GM19372 (cell line): ENCODE measurements around the gene FTCDNL1.

Experiments used
- ATAC-seq: cut with Tn5 transposase; IDR thresholded peaks from one replicate; pipeline ENCODE4 v1.9.1; 2021; ENCODE audit warnings: mild to moderate bottlenecking, low read depth, moderate library complexity; ENCODE audit not compliant: unreplicated experiment

FTCDNL1 gene

GRCh38 chr2:199749571-199749970 is 101.4 kb downstream of the FTCDNL1 start:
- no peak for ATAC-seq

DNA sequence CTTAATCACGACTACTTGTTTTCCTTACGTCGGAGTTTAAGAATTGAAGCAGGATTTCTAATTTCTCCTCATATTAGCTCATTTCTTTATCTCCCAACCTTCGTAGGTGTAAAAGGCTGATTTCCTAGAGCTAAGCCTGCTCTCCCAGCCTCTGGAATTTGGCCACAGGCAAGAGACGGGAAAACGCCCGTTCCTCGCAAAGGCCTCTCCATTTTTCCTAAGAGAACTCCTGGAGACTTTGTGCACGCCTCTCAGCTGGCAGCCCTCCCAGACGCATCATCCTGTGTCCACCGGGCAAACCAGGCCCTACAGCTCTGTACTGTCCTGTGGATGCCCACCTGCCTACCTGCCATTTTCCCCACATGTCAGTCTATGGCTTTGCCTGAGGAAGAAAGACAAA is 106.3 kb downstream of the FTCDNL1 start:
- no peak for ATAC-seq

- ATAC-seq, result no peak
Measured at GRCh38 chr2:199744260-199744659, 106.7 kb downstream of the FTCDNL1 start.

DNA sequence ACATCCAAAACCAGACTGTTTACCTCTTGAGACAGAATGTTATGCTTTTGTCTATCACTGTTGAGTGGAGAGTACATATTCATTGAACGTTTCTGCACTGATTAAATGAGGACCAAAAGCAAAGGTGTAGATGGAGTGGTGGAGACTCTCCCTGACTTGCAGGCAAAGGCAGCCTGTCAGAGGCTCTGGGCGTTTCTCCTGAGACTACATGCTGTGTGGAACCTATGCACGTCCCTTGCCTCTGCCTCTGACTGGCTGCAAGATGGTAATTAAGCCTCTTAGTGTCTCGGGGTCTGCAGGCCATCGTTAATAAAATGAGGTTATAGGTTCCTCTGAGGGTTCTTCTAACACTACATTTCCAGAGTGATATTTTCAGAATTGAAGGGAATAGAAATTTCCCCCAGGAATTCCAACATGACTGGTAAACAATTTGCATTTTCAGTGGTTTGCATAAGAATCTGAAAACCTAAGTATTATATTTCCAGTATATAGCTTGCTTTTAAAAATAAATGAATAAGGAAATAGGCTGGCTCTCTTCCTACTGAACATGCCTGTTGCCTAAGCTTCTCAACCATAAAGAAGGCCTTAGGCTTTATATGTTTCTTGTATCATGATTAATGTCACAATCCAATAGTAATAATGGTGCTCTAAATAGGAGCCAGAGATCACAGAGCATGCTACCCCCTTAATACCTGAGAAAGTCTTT is 107.4 kb downstream of the FTCDNL1 start:
- ATAC-seq, result no peak

DNA sequence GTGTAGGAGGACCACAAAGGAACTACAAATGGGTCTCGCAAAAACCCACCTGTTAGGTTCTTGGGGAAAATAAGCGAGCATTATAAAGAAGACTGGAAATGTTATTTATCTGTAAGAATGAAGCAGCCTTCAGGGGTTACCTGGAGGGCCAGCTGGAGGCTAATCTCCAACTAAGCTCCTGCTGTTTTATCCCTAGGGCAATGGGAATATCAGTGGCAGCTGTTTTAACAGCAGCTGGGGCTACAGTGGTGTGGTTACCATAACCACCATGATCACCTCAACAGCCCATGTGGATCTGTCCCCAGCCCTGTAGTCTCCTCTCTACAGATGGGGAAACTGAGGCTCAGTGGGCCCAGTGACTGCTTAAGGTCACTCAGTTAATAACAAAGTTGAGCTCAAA is 108.1 kb downstream of the FTCDNL1 start:
- ATAC-seq, result no peak

DNA sequence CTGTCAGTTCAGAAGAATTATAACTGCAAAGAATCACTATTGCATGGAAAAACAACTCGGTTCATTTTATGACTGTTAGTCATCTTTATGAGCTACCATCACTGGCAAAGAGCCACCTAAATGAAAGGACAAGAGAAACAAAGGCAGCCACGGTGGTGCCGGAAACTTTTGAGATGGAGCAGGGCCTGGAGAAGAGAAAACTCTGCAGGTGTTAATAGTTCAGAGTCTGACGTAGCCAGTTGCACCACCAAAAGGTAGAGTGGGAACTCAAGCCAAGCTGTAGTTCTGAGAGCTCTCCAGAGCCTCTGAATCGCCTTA is 110.9 kb downstream of the FTCDNL1 start:
- ATAC-seq, result no peak

DNA sequence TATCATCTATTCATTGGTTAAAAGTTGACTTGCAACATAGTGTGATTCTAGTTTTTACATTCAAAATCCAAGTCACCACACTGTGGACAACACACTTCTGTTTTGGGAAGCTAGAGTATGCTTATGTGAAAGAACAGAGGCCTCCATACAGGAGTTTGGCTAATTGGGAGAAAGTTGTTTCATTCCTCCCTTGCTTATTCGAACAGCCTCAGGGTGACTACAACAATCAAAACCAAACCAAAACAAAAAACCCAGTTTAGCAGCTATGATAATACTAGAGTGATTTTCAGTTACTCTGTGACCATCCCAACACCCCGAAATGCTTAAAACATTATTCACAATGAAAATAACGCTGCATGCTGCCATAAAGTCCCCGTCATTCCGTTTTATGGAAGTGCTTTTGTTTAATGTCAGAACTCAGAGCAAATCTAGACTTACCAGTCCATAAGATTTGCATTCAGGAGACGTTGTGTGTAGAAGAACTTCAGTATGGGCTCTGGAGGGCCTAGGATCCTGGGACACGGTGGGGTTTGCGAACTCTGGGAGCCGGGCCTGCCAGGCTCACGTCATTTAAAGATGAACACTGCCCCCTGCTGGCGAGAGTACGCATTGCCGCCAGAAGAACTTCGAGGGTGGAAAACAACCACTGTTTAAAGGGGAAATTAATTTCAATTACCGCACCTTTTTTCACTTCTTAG is 111.4 kb downstream of the FTCDNL1 start:
- ATAC-seq, result no peak

GRCh38 chr2:199738727-199739412 is 112.1 kb downstream of the FTCDNL1 start:
- no peak for ATAC-seq

GRCh38 chr2:199734651-199735050 is 116.3 kb downstream of the FTCDNL1 start:
- ATAC-seq, result no peak

- ATAC-seq, result no peak
Measured at GRCh38 chr2:199734011-199734410, 117.0 kb downstream of the FTCDNL1 start.

- ATAC-seq, result no peak
Measured at GRCh38 chr2:199727801-199728200, 123.2 kb downstream of the FTCDNL1 start.

DNA sequence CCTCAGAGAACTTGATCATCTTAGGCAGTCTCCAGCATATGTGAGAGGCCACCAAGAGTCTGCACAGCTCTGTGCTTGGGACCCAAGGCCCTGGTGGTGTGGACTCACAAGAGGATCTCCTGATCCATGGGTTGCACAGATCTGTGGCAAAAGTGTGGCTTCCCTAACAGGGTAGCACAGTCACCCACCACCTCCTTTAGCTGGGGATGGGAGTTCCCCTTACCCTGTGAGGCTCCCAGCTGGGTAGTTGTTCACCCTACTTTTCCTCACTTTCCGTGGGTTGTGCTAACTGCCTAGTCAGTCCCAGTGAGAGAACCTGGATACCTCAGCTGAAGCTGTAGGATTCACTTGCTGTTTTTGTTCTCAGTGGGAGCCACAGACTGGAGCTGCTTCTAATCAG is 123.7 kb downstream of the FTCDNL1 start:
- no peak for ATAC-seq

DNA sequence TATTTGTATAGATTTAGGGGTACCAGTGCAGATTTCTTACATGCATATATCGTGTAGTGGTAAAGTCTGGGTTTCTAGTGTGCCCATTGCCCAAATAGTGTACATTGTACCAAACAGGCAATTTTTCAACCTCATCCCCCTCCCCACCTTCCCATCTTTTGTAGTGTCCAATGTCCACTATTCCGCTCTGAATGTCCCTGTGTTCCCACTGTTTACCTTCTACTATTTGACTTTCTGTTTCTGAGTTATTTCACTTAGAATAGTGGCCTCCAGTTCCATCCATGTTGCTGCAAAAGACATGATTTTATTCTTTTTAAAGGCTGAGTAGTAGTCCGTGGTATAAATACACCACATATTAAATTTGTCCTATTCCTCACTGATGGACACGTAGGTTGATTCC is 132.9 kb downstream of the FTCDNL1 start:
- ATAC-seq, result no peak

DNA sequence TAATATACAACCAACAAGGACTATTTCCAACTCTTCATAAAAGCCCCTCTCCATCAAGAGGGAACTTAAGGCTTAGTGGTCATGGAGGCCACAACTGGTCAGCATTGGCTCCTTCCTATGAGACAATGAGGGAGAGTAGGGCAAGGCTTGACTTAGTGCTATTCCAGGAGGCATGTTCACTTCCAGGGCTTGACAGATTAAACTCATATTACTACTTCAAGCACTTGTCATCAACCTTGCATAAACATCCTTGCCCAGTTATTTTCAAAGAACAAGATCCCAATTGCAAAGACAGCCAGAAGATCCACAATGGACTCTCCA is 133.4 kb downstream of the FTCDNL1 start:
- no peak for ATAC-seq

GRCh38 chr2:199716807-199717586 is 134.0 kb downstream of the FTCDNL1 start:
- ATAC-seq, result no peak

DNA sequence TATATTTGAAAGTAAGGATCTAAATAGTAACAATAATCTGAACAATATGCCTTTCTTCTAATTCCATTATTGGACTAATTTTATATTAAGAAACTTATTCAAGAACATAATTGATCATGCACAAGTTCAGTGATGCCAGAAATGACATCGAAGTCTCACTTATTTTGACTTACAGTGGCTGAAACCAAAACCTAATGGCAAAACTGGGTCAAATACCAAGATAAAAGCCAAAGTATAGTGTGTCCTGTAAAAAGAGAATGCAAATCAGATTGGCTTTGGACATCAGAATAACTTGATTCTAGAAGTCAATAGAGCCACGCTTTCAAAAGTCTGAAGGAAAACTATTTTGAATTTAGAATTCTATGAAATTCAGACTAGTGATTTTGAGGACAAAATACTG is 137.2 kb downstream of the FTCDNL1 start:
- no peak for ATAC-seq

GRCh38 chr2:199710551-199710950 is 140.4 kb downstream of the FTCDNL1 start:
- ATAC-seq, result no peak
